ENCODE measurements around the gene CCR6. TPM values are rescaled to one million over a fixed set of nuclear protein-coding genes. Genes with fewer than 3 reads are reported as not detected.

The CCR6 gene
- total and polyA plus RNA-seq, 3 experiments from 2014 or later, result 3.5 to 47.3 (median 3.9) TPM

GRCh38 chr6:167116109-167116837 is 6.6 kb upstream of the CCR6 start:
- peaks cover 3 to 7% (median 5%) of the 10 kb centered on the region in 3 donors for H3K36me3 Mint-ChIP-seq
- peak overlapping the region in 7 of 8 donors; percentile 39 to 99 (median 91) for H3K27ac Mint-ChIP-seq
- Histone ChIP-seq H3K9me3 (ENCODE audit: low read length) (no peaks in the 10 kb centered on the region), H3K4me1 (ENCODE audit: insufficient read depth, low read length) (peaks cover 36% of the 10 kb centered on the region), H3K36me3 (ENCODE audit: insufficient read depth, low read length) (no peaks in the 10 kb centered on the region), H3K27me3 (ENCODE audit: insufficient read depth, low read length, poor library complexity, severe bottlenecking) (no peaks in the 10 kb centered on the region), H3K27ac (ENCODE audit: low read depth, low read length) (no peak overlapping the region), H3K4me3 (ENCODE audit: low read length) (no peak overlapping the region)
- ChIA-PET POLR2A (interaction anchor here (0.7 kb wide), 1 partner anchor 50 kb away, joined by 4 read pairs; no protein-coding TSS in a partner anchor), CTCF (no interaction called here)
- H3K4me1 Mint-ChIP-seq, result peaks cover 71 to 83% (median 82%) of the 10 kb centered on the region in 3 donors
- DNase-seq, result no peak
- H3K9me3 Mint-ChIP-seq, result no peaks in the 10 kb centered on the region
- H3K27me3 Mint-ChIP-seq, result no peaks in the 10 kb centered on the region
- peak overlapping the region in 6 of 7 donors; percentile 36 to 76 (median 53) for H3K4me3 Mint-ChIP-seq

- peak overlapping the region in 6 of 8 donors; percentile 11 to 99 (median 90) for H3K27ac Mint-ChIP-seq
- POLR2A ChIA-PET, result interaction anchor here (0.7 kb wide), 1 partner anchor 50 kb away, joined by 4 read pairs; no protein-coding TSS in a partner anchor
- no peaks in the 10 kb centered on the region for H3K27me3 Mint-ChIP-seq
- no peak overlapping the region for H3K4me3 ChIP-seq (ENCODE audit: low read length)
- peaks cover 3 to 7% (median 5%) of the 10 kb centered on the region in 3 donors for H3K36me3 Mint-ChIP-seq
- H3K9me3 Mint-ChIP-seq, result no peaks in the 10 kb centered on the region
- H3K27ac ChIP-seq (ENCODE audit: low read depth, low read length), result no peak overlapping the region
- H3K4me1 Mint-ChIP-seq, result peaks cover 71 to 84% (median 83%) of the 10 kb centered on the region in 3 donors
- H3K4me1 ChIP-seq (ENCODE audit: insufficient read depth, low read length), result peaks cover 41% of the 10 kb centered on the region
- H3K27me3 ChIP-seq (ENCODE audit: insufficient read depth, low read length, poor library complexity, severe bottlenecking), result no peaks in the 10 kb centered on the region
- CTCF ChIA-PET, result no interaction called here
- no peaks in the 10 kb centered on the region for H3K9me3 ChIP-seq (ENCODE audit: low read length)
- peak overlapping the region in 5 of 7 donors; percentile 41 to 64 (median 45) for H3K4me3 Mint-ChIP-seq
- no peaks in the 10 kb centered on the region for H3K36me3 ChIP-seq (ENCODE audit: insufficient read depth, low read length)
- no peak for DNase-seq
Observed at GRCh38 chr6:167116838-167117228, 6.1 kb upstream of the CCR6 start.

GRCh38 chr6:167118006-167118405 is 4.9 kb upstream of the CCR6 start:
- peak overlapping the region in 7 of 8 donors; percentile 59 to 100 (median 94) for H3K27ac Mint-ChIP-seq
- no peaks in the 10 kb centered on the region for H3K27me3 ChIP-seq (ENCODE audit: insufficient read depth, low read length, poor library complexity, severe bottlenecking)
- H3K4me1 Mint-ChIP-seq, result peaks cover 70 to 84% (median 84%) of the 10 kb centered on the region in 3 donors
- no peaks in the 10 kb centered on the region for H3K9me3 ChIP-seq (ENCODE audit: low read length)
- H3K9me3 Mint-ChIP-seq, result no peaks in the 10 kb centered on the region
- ChIA-PET POLR2A (no interaction called here), CTCF (interaction anchor here (2.2 kb wide), 1 partner anchor 12 kb away, joined by 6 read pairs; no protein-coding TSS in a partner anchor)
- DNase-seq, result no peak
- peaks cover 3 to 7% (median 4%) of the 10 kb centered on the region in 3 donors for H3K36me3 Mint-ChIP-seq
- peak overlapping the region; percentile 24 to 85 (median 71) for H3K4me3 Mint-ChIP-seq
- H3K36me3 ChIP-seq (ENCODE audit: insufficient read depth, low read length), result no peaks in the 10 kb centered on the region
- H3K27ac ChIP-seq (ENCODE audit: low read depth, low read length), result no peak overlapping the region
- H3K4me1 ChIP-seq (ENCODE audit: insufficient read depth, low read length), result peaks cover 53% of the 10 kb centered on the region
- no peak overlapping the region for H3K4me3 ChIP-seq (ENCODE audit: low read length)
- H3K27me3 Mint-ChIP-seq, result no peaks in the 10 kb centered on the region

GRCh38 chr6:167118839-167119238 is 4.1 kb upstream of the CCR6 start:
- ChIA-PET POLR2A (interaction anchor here (1.2 kb wide), 1 partner anchor 25 kb away, joined by 5 read pairs; no protein-coding TSS in a partner anchor), CTCF (interaction anchor here (0.7 to 2.2 kb wide), 3 partner anchors 11 to 23 kb away, joined by 3 to 6 read pairs (median 3); no protein-coding TSS in a partner anchor)
- Mint-ChIP-seq H3K4me1 (peaks cover 72 to 84% (median 84%) of the 10 kb centered on the region in 3 donors), H3K9me3 (no peaks in the 10 kb centered on the region), H3K27ac (peak overlapping the region; percentile 59 to 100 (median 94)), H3K27me3 (no peaks in the 10 kb centered on the region), H3K36me3 (peaks cover 3 to 7% (median 4%) of the 10 kb centered on the region in 3 donors), H3K4me3 (peak overlapping the region; percentile 65 to 85 (median 73))
- Histone ChIP-seq H3K27me3 (ENCODE audit: insufficient read depth, low read length, poor library complexity, severe bottlenecking) (no peaks in the 10 kb centered on the region), H3K9me3 (ENCODE audit: low read length) (no peaks in the 10 kb centered on the region), H3K4me1 (ENCODE audit: insufficient read depth, low read length) (peaks cover 61% of the 10 kb centered on the region), H3K4me3 (ENCODE audit: low read length) (peak overlapping the region; percentile 24), H3K36me3 (ENCODE audit: insufficient read depth, low read length) (no peaks in the 10 kb centered on the region), H3K27ac (ENCODE audit: low read depth, low read length) (no peak overlapping the region)
- no peak for DNase-seq

GRCh38 chr6:167119670-167120582 is 3.0 kb upstream of the CCR6 start:
- DNase-seq, result peak; percentile 43 to 80 (median 48)

GRCh38 chr6:167120583-167120903 is 2.4 kb upstream of the CCR6 start:
- no peaks in the 10 kb centered on the region for H3K9me3 Mint-ChIP-seq
- ChIA-PET POLR2A (no interaction called here), CTCF (no interaction called here)
- DNase-seq, result no peak
- peak overlapping the region in 7 of 8 donors; percentile 59 to 100 (median 94) for H3K27ac Mint-ChIP-seq
- peaks cover 3 to 7% (median 6%) of the 10 kb centered on the region in 3 donors for H3K36me3 Mint-ChIP-seq
- peaks cover 70 to 85% (median 77%) of the 10 kb centered on the region in 3 donors for H3K4me1 Mint-ChIP-seq
- peak overlapping the region in 6 of 7 donors; percentile 18 to 85 (median 76) for H3K4me3 Mint-ChIP-seq
- Histone ChIP-seq H3K27me3 (ENCODE audit: insufficient read depth, low read length, poor library complexity, severe bottlenecking) (no peaks in the 10 kb centered on the region), H3K4me3 (ENCODE audit: low read length) (no peak overlapping the region), H3K9me3 (ENCODE audit: low read length) (no peaks in the 10 kb centered on the region), H3K27ac (ENCODE audit: low read depth, low read length) (no peak overlapping the region), H3K4me1 (ENCODE audit: insufficient read depth, low read length) (peaks cover 62% of the 10 kb centered on the region), H3K36me3 (ENCODE audit: insufficient read depth, low read length) (no peaks in the 10 kb centered on the region)
- no peaks in the 10 kb centered on the region for H3K27me3 Mint-ChIP-seq

More at GRCh38 chr6:167119670-167120582, 3.0 kb upstream of the CCR6 start:
- Histone ChIP-seq H3K9me3 (ENCODE audit: low read length) (no peaks in the 10 kb centered on the region), H3K4me3 (ENCODE audit: low read length) (no peak overlapping the region), H3K36me3 (ENCODE audit: insufficient read depth, low read length) (no peaks in the 10 kb centered on the region), H3K4me1 (ENCODE audit: insufficient read depth, low read length) (peaks cover 62% of the 10 kb centered on the region), H3K27ac (ENCODE audit: low read depth, low read length) (no peak overlapping the region), H3K27me3 (ENCODE audit: insufficient read depth, low read length, poor library complexity, severe bottlenecking) (no peaks in the 10 kb centered on the region)
- ChIA-PET POLR2A (interaction anchor here (0.8 to 1.2 kb wide), 2 partner anchors 26 to 28 kb away, joined by 3 to 5 read pairs; no protein-coding TSS in a partner anchor), CTCF (interaction anchor here (0.7 to 2.2 kb wide), 3 partner anchors 10 to 22 kb away, joined by 3 to 6 read pairs (median 3); no protein-coding TSS in a partner anchor)
- Mint-ChIP-seq H3K27ac (peak overlapping the region; percentile 59 to 100 (median 94)), H3K4me3 (peak overlapping the region; percentile 65 to 85 (median 73)), H3K27me3 (no peaks in the 10 kb centered on the region), H3K9me3 (no peaks in the 10 kb centered on the region), H3K4me1 (peaks cover 74 to 85% (median 83%) of the 10 kb centered on the region in 3 donors), H3K36me3 (peaks cover 3 to 7% (median 4%) of the 10 kb centered on the region in 3 donors)

- no peak for DNase-seq
- no peak overlapping the region for H3K27ac ChIP-seq (ENCODE audit: low read depth, low read length)
- peak overlapping the region; percentile 29 to 100 (median 94) for H3K27ac Mint-ChIP-seq
- H3K4me3 Mint-ChIP-seq, result peak overlapping the region; percentile 67 to 85 (median 79)
- no peaks in the 10 kb centered on the region for H3K27me3 Mint-ChIP-seq
- H3K27me3 ChIP-seq (ENCODE audit: insufficient read depth, low read length, poor library complexity, severe bottlenecking), result no peaks in the 10 kb centered on the region
- H3K4me1 ChIP-seq (ENCODE audit: insufficient read depth, low read length), result peaks cover 62% of the 10 kb centered on the region
- CTCF ChIA-PET, result interaction anchor here (2.1 kb wide), 1 partner anchor 20 kb away, joined by 8 read pairs; no protein-coding TSS in a partner anchor
- peaks cover 66 to 82% (median 70%) of the 10 kb centered on the region in 3 donors for H3K4me1 Mint-ChIP-seq
- H3K9me3 ChIP-seq (ENCODE audit: low read length), result no peaks in the 10 kb centered on the region
- no peak overlapping the region for H3K4me3 ChIP-seq (ENCODE audit: low read length)
- no peaks in the 10 kb centered on the region for H3K36me3 ChIP-seq (ENCODE audit: insufficient read depth, low read length)
- H3K9me3 Mint-ChIP-seq, result no peaks in the 10 kb centered on the region
- peaks cover 3 to 7% (median 3%) of the 10 kb centered on the region in 3 donors for H3K36me3 Mint-ChIP-seq
- POLR2A ChIA-PET, result interaction anchor here (0.6 kb wide), 2 partner anchors 27 to 68 kb away, joined by 3 to 7 read pairs; no protein-coding TSS in a partner anchor
Observed at GRCh38 chr6:167121335-167121841, 1.5 kb upstream of the CCR6 start.

Data from CD8-positive, alpha-beta memory T cell (primary cell).